HEK293 (cell line): ENCODE results near the gene OR51V1.

Experiments
- CTCF ChIA-PET: fragments of 350-600 bp; formaldehyde crosslinking; extraction: SDS; loops from one replicate; lab custom pipeline; 2021; ENCODE audit warnings: antibody characterized with exemption; lab: Yijun Ruan, JAX
- POLR2A ChIA-PET: fragments of 300-600 bp; formaldehyde crosslinking; extraction: SDS; loops from one replicate; lab custom pipeline; 2020; ENCODE audit warnings: antibody characterized with exemption, inconsistent platforms; lab: Yijun Ruan, JAX
- H3K27ac ChIP-seq: fragments of 200-500 bp; sonication (Bioruptor generic); 2 replicates; pipeline ENCODE4 v1.5.1; 2014; ENCODE audit warnings: low read depth, low read length, control low read depth, inconsistent platforms; ENCODE audit errors: extremely low read depth
- H3K36me3 ChIP-seq, 2 experiments: fragments of 200-500 bp in 1 of 2; sonication (Bioruptor generic) in 1 of 2; 1 replicate in 1 of 2; 2 replicates in 1 of 2; pipeline ENCODE4 v1.5.1; 2014 to 2017; ENCODE audit warnings: inconsistent platforms in 2 of 2, low read length in 2 of 2; ENCODE audit not compliant: control insufficient read depth in 2 of 2, insufficient read depth in 1 of 2
- H3K4me1 ChIP-seq: fragments of 200-500 bp; sonication (Bioruptor generic); 2 replicates; pipeline ENCODE4 v1.5.1; 2014; ENCODE audit warnings: mild to moderate bottlenecking, low read length, inconsistent platforms; ENCODE audit not compliant: control insufficient read depth, insufficient read depth
- H3K4me3 ChIP-seq: 2 replicates; pipeline ENCODE4 v1.5.1; 2011; ENCODE audit warnings: low read depth, mild to moderate bottlenecking, control low read depth, low read length, moderate library complexity
- H3K9me3 ChIP-seq: fragments of 200-500 bp; sonication (Bioruptor generic); 2 replicates; pipeline ENCODE4 v1.5.1; 2014; ENCODE audit warnings: low read depth, low read length, inconsistent platforms; ENCODE audit not compliant: control insufficient read depth, insufficient read depth
- SETDB1 ChIP-seq: IDR thresholded peaks from one replicate; pipeline ENCODE4 v1.6.1; 2017; ENCODE audit warnings: mild to moderate bottlenecking, low read length, moderate library complexity, mixed read lengths; ENCODE audit not compliant: insufficient read length
- ZBTB6 ChIP-seq: fragments of 450-650 bp; formaldehyde crosslinking; IDR thresholded peaks from 2 replicates; pipeline ENCODE4 v1.5.1; 2017; ENCODE audit warnings: missing biosample characterization, missing genetic modification characterization
- ZNF114 ChIP-seq: fragments of 450-650 bp; formaldehyde crosslinking; IDR thresholded peaks from 2 replicates; pipeline ENCODE4 v1.5.0; 2017; ENCODE audit warnings: missing biosample characterization, missing genetic modification characterization
- ZNF394 ChIP-seq: fragments of 450-650 bp; formaldehyde crosslinking; IDR thresholded peaks from 2 replicates; pipeline ENCODE4 v1.5.1; 2016; ENCODE audit warnings: missing biosample characterization, missing genetic modification characterization, mild to moderate bottlenecking, moderate library complexity, borderline replicate concordance
- ZNF549 ChIP-seq: fragments of 450-650 bp; IDR thresholded peaks from 2 replicates; pipeline ENCODE4 v1.5.1; 2018; ENCODE audit warnings: missing biosample characterization, missing genetic modification characterization, mild to moderate bottlenecking, inconsistent platforms, moderate library complexity

Gene OR51V1

DNA sequence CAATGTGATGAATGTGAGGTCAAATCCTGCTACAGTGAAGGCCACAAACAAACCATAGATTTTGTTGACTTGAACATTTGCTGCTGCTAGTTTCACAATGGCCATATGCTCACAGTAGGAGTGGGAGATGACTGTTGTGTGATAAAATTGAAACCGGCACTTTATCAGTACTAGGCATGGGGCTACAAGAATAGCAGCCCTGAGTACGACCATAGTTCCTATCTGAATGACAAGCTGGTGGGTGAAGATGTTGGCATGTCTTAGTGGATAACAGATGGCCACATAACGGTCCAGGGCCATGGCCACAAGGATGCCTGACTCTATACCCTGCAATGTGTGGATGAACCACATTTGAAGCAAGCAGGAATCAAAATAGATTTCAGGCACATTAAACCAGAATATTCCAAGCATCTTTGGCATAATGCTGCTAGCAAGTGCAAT lies 48.7 kb downstream of the OR51V1 start:
- no peaks in the 10 kb centered on the region for H3K4me1 ChIP-seq
- no peaks in the 10 kb centered on the region for H3K36me3 ChIP-seq
- no peak overlapping the region for H3K27ac ChIP-seq
- no peak for TF ChIP-seq ZNF394 (tag by site-specific recombination)
- TF ChIP-seq ZNF114, result no peak
- TF ChIP-seq SETDB1, result no peak
- TF ChIP-seq ZNF549 (tag by site-specific recombination), result no peak
- TF ChIP-seq ZBTB6 (tag by site-specific recombination), result no peak
- H3K9me3 ChIP-seq, result no peaks in the 10 kb centered on the region
- no peak overlapping the region for H3K4me3 ChIP-seq
- ChIA-PET CTCF (no interaction called here), POLR2A (no interaction called here)
